Measurements from ENCODE around the gene STRADB.
"Not testable (repeated sequence)": the region's sequence is repeated elsewhere in the genome, so short reads cannot be mapped to it uniquely, and the experiment has no call there.

DNA sequence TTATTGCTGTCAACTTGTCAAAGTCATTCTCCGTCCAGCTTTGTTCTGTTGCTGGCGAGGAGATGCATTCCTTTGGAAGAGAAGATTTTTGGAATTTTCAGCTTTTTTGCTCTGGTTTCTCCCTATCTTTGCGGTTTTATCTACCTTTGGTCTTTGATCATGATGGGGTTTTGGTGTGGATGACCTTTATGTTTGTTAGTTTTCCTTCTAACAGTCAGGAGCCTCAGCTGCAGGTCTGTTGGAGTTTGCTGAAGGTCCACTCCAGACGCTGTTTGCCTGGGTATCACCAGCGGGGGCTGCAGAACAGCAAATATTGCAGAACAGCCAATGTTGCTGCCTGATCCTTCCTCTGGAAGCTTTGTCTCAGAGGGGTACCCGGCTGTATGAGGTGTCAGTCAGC is 21.7 kb upstream of the STRADB start:
- TF ChIP-seq, protein P1, sequence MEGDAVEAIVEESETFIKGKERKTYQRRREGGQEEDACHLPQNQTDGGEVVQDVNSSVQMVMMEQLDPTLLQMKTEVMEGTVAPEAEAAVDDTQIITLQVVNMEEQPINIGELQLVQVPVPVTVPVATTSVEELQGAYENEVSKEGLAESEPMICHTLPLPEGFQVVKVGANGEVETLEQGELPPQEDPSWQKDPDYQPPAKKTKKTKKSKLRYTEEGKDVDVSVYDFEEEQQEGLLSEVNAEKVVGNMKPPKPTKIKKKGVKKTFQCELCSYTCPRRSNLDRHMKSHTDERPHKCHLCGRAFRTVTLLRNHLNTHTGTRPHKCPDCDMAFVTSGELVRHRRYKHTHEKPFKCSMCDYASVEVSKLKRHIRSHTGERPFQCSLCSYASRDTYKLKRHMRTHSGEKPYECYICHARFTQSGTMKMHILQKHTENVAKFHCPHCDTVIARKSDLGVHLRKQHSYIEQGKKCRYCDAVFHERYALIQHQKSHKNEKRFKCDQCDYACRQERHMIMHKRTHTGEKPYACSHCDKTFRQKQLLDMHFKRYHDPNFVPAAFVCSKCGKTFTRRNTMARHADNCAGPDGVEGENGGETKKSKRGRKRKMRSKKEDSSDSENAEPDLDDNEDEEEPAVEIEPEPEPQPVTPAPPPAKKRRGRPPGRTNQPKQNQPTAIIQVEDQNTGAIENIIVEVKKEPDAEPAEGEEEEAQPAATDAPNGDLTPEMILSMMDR (IDR thresholded peaks at IDR 0.05; ENCODE audit: insufficient read depth, low read length, poor library complexity, severe bottlenecking), result not testable (repeated sequence)
- not testable (repeated sequence) for TF ChIP-seq EZH2phosphoT487 (conservative IDR thresholded peaks at IDR 0.05; ENCODE audit: low read length)

Measured in SU-DHL-6 (cell line).